ENCODE results near the gene IRX5.

DNA sequence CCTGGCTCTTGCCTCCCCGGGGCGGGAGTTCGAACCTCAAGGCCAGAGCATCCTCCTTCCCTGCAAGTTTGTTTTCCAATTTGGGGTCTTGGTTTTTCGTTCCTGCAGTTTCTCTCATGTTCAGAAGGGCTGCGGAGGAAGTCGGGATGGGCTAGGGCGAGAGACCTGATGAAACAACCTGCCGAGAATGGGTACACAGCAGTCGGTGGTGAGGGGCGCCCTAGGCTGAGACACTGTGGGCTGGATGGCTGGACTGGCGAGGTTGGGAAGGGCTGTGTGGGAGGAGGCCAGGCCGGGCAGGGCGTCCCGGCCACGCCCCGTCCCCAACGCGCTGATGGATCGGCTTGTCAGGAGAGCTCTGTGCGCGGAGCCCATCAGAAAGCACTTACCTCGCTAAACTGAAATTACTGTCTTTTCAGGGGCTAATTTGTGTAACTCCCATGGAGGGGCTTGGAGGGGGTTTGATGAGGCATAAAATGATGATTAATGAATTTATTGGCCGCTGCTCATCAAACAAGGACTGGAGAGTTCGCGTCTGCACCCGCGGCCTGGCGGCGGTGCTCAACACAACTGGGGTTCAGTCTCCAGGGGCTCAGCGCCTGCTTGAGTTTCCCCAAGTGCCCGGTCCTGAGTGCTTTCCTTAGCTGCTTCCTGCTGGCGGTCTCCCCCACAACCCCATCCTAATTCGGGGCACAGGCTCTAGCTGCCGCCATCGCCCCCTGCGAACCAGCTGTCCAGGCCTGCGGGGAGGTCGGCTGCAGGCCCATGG lies 9.0 kb downstream of the IRX5 start:
- TF ChIP-seq, protein P1, sequence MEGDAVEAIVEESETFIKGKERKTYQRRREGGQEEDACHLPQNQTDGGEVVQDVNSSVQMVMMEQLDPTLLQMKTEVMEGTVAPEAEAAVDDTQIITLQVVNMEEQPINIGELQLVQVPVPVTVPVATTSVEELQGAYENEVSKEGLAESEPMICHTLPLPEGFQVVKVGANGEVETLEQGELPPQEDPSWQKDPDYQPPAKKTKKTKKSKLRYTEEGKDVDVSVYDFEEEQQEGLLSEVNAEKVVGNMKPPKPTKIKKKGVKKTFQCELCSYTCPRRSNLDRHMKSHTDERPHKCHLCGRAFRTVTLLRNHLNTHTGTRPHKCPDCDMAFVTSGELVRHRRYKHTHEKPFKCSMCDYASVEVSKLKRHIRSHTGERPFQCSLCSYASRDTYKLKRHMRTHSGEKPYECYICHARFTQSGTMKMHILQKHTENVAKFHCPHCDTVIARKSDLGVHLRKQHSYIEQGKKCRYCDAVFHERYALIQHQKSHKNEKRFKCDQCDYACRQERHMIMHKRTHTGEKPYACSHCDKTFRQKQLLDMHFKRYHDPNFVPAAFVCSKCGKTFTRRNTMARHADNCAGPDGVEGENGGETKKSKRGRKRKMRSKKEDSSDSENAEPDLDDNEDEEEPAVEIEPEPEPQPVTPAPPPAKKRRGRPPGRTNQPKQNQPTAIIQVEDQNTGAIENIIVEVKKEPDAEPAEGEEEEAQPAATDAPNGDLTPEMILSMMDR (IDR thresholded peaks at IDR 0.05; ENCODE audit: low read length) = no peak
- no peak for TF ChIP-seq EZH2 (IDR thresholded peaks at IDR 0.05; ENCODE audit: borderline replicate concordance, low read length)

Data from OCI-LY1 (cell line).